ENCODE measurements around the gene KIAA1143. TPM values are rescaled to one million over a fixed set of nuclear protein-coding genes. Genes with fewer than 3 reads are reported as not detected.

The KIAA1143 gene
- polyA plus RNA-seq, 1 experiment = 19.6 TPM

DNA sequence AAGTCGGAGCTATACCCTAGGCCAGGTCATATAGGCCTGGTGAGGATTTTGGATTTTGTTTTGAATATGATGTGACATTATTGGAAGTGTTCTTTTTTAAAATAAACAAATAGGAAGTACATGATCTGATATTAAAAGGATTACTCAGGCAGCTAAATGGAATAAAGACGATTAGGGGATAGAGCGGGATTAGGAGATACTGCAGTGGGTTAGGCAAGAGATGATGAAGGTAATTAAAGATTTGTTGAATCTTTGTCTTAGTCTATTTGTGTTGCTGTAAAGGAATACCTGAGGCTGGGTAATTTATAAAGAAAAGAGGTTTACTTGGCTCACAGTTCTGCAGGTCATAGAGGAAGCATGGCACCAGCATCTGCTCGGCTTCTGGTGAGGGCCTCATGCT, 21.5 kb upstream of the KIAA1143 start:
- ChIA-PET CTCF (no interaction called here), POLR2A (no interaction called here)
- no peak for TF ChIP-seq CTCF (IDR thresholded peaks at IDR 0.05; ENCODE audit: low read depth, low read length)
- H3K27me3 ChIP-seq (ENCODE audit: control insufficient read depth, insufficient read depth, low read length) = no peaks in the 10 kb centered on the region
- no peaks in the 10 kb centered on the region for H3K9me3 ChIP-seq (ENCODE audit: control insufficient read depth, insufficient read depth, low read length)
- no peak for DNase-seq (ENCODE audit: low read depth, low spot score)
- H3K4me3 ChIP-seq (ENCODE audit: low read depth, low read length) = no peak overlapping the region
- H3K27ac ChIP-seq (ENCODE audit: low read depth, low read length) = no peak overlapping the region

- ChIA-PET CTCF (interaction anchor here (1.0 kb wide), 1 partner anchor 10 kb away, joined by 3 read pairs; the partner anchor contains the start of genes KIAA1143 and KIF15), POLR2A (no interaction called here)
- no peak overlapping the region for H3K27ac ChIP-seq (ENCODE audit: low read depth, low read length)
- peaks cover 10% of the 10 kb centered on the region for H3K9me3 ChIP-seq (ENCODE audit: control insufficient read depth, insufficient read depth, low read length)
- no peak for TF ChIP-seq CTCF (IDR thresholded peaks at IDR 0.05; ENCODE audit: low read depth, low read length)
- H3K4me3 ChIP-seq (ENCODE audit: low read depth, low read length) = no peak overlapping the region
- DNase-seq (ENCODE audit: low read depth, low spot score) = no peak
- no peaks in the 10 kb centered on the region for H3K27me3 ChIP-seq (ENCODE audit: control insufficient read depth, insufficient read depth, low read length)
Observed at GRCh38 chr3:44772099-44772442, 10.7 kb upstream of the KIAA1143 start.

DNA sequence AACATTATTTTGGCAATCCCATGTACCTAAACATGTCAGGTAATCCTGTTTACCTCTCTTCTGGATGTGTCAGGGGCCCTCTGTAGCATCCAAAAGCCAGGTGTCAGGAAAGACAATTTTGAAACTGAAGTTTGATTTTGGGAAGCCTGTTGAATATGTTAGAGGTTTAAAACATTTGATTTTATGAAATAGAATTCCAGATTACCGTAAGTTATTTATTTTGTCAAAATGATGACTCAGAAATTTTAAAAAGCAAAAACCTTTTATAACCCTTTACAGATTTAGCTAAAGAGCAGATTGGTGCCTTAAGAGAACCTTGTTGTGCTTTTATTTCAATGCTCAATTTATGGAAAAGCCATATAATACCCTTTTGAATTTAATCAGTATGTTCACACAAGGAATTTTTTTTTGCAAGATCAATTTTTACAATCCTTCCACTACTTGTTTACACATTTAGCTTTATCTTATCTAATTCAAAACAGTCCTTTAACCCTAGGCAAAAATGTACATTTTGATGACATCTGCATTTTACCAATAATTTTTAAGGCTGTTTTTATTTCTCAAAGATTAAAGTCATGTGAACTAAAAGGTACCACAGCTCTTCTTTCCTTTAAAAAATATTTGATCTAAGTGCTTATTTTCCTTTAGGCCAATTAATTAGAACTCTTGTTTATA, 10.1 kb upstream of the KIAA1143 start:
- Histone ChIP-seq H3K4me3 (ENCODE audit: low read depth, low read length) (no peak overlapping the region), H3K9me3 (ENCODE audit: control insufficient read depth, insufficient read depth, low read length) (peaks cover 10% of the 10 kb centered on the region), H3K27me3 (ENCODE audit: control insufficient read depth, insufficient read depth, low read length) (no peaks in the 10 kb centered on the region), H3K27ac (ENCODE audit: low read depth, low read length) (no peak overlapping the region)
- ChIA-PET CTCF (interaction anchor here (1.0 kb wide), 1 partner anchor 10 kb away, joined by 3 read pairs; the partner anchor contains the start of genes KIAA1143 and KIF15), POLR2A (no interaction called here)
- no peak for TF ChIP-seq CTCF (IDR thresholded peaks at IDR 0.05; ENCODE audit: low read depth, low read length)
- DNase-seq (ENCODE audit: low read depth, low spot score) = no peak

- TF ChIP-seq CTCF (IDR thresholded peaks at IDR 0.05; ENCODE audit: low read depth, low read length) = no peak
- Histone ChIP-seq H3K27me3 (ENCODE audit: control insufficient read depth, insufficient read depth, low read length) (no peaks in the 10 kb centered on the region), H3K4me3 (ENCODE audit: low read depth, low read length) (no peak overlapping the region), H3K27ac (ENCODE audit: low read depth, low read length) (no peak overlapping the region), H3K9me3 (ENCODE audit: control insufficient read depth, insufficient read depth, low read length) (peaks cover 17% of the 10 kb centered on the region)
- DNase-seq (ENCODE audit: low read depth, low spot score) = no peak
- POLR2A ChIA-PET = no interaction called here
- CTCF ChIA-PET = no interaction called here
Observed at GRCh38 chr3:44764248-44764647, 2.8 kb upstream of the KIAA1143 start.

- TF ChIP-seq CTCF (IDR thresholded peaks at IDR 0.05; ENCODE audit: low read depth, low read length) = no peak
- no peaks in the 10 kb centered on the region for H3K27me3 ChIP-seq (ENCODE audit: control insufficient read depth, insufficient read depth, low read length)
- peak overlapping the region; percentile 85 for H3K4me3 ChIP-seq (ENCODE audit: low read depth, low read length)
- H3K9me3 ChIP-seq (ENCODE audit: control insufficient read depth, insufficient read depth, low read length) = peaks cover 18% of the 10 kb centered on the region
- POLR2A ChIA-PET = no interaction called here
- CTCF ChIA-PET = interaction anchor here (0.8 kb wide), 1 partner anchor 152 kb away, joined by 3 read pairs; no protein-coding TSS in a partner anchor
- no peak for DNase-seq (ENCODE audit: low read depth, low spot score)
- H3K27ac ChIP-seq (ENCODE audit: low read depth, low read length) = no peak overlapping the region
Observed at GRCh38 chr3:44762690-44763089, 1.3 kb upstream of the KIAA1143 start.

Data from AG04450 (cell line).